Stimulated activated CD4-positive, alpha-beta T cell treated with anti-CD3 and anti-CD28 coated beads, Interleukin-4, amount 100 ng/mL, for 4 hours (primary cell): Measurements from ENCODE around the gene ADGRD1.

Source experiments
- DNase-seq, 2 experiments: peaks; one replicate each; pipeline ENCODE4 v3.0.0-alpha.2; 2020

ADGRD1 gene

GRCh38 chr12:131139363-131140068 lies 185.8 kb downstream of the ADGRD1 start:
- DNase-seq = no peak

- DNase-seq = no peak
Measured at GRCh38 chr12:131140069-131140435, 186.3 kb downstream of the ADGRD1 start.

- DNase-seq = no peak
Measured at GRCh38 chr12:131140697-131141096, 187.0 kb downstream of the ADGRD1 start.

DNA sequence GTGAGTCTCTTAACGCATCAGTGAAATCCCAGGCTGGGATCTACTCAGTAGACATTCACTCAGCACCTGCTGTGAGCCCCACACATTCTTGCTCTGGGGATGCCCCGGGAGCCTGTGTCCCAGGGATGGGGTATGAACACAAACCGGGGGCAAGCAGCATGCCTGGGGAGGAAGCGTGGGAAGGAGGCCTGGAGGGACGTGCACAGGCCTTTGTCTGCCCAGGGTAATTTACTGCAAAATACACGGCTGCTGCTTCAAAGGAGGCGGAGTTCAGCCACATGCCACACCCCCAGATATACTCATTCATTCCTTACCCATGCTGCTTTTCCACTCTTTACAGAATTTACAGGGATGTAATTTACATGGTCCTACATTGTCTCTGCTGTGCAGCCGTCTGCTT lies 187.8 kb downstream of the ADGRD1 start:
- no peak for DNase-seq

DNA sequence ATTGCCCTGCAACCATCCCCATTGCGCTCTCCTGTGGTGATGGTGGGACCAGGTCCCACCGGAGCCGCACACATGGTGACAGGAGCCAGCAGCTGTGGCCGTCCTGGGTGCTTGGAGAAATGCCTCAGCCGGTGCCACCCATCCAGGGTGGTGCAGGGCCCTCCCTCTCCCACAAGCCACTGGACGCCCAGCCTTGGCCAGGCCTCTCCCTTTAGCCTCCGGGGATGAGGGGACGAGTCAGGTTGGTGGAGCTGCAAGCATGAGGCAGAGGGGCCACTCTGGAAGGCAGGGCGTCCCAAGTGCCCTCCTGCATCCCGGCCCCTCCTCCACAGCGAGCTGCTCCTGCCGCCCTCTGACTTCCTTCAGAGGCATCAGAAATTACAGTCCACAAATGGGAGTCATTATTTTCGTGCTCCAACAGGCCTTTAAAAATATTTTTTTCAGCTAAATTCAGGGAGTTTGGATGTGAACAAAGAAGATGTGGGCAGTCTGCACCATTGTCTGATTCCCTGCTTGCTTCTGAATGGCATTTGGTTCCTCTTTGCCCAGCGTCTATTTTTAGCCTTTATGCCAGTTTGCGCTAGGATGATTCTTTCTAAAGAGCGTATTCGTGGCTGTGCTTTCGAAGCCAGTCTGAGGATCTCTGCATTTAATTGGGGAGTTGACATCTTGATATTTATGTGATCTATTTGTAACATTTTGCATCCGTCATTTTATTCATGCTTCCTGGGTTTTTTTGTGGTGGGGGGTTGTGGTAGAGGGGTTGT lies 189.4 kb downstream of the ADGRD1 start:
- no peak for DNase-seq

GRCh38 chr12:131146173-131146675 lies 192.5 kb downstream of the ADGRD1 start:
- no peak for DNase-seq

DNA sequence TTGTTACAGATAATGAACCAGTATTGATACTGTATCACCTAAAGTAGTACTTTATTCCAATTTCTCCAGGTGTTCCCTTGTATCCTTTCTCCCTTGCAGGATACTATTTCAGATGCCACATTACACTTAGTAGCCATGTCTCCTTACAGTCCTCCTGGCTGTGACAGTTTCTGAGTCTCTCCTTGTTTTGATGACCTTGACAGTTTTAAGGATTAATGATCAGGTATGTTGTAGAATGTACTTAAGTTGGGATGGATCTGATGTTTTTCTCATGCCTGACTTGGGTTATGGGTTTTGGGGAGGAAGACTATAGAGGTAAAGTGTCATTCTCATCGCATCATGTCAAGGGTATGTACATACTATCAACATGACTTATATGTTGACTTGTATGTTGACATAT lies 193.6 kb downstream of the ADGRD1 start:
- no peak for DNase-seq

DNA sequence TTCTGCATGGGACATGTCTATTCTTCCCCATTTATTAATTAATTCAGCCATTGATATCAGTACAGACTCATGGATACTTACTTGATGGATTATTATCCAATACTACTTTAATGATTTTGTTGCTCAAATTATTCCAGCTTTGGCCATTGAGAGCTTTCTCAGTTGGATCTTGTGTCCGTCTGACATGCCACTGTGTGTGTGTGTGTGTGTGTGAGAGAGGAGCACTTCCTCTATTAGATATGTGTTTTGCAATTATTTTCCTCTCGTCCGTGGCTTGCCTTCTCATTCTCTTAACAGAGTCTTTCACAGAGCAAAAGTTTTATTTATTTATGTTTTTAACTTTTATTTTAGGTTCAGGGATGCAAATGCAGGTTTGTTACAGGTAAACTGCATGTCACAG lies 194.2 kb downstream of the ADGRD1 start:
- DNase-seq = no peak

DNA sequence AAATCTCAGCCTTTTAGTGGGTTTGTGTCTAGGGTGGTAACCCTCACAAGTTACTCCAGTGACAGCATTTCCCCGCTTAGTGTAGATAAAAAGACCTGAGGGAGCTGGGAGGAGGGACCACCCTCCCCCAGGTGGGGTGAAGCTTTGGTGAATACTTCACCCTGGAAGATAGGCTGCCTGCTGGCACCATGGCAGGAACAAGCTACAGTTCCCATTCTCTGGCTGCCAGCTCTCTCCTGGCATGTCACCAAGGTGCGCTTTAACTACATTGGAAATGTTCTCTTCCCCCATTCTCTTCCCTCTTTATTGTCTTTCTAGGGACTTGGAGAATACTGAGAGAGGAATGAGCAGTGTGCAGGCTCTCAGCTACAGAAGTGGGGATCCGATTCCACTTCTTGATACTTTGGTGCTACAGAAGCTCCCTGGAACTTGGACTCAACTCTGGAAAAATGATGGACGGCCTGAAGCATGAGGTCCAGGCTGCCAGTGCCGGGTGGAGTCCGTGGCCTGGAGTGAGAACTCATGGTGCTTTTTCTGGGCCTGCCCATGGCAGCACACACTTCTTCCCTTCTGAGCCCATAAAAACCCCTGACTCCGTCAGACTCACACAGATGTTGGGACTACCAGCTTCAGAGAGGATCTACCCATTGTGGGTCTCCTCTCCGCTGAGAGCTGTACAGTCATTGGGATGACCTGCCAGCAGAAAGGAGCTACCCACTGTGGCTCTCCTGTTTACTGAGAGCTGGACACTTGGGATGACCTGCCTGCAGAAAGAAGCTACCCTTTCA lies 198.0 kb downstream of the ADGRD1 start:
- no peak for DNase-seq

- no peak for DNase-seq
Measured at GRCh38 chr12:131152587-131152986, 198.9 kb downstream of the ADGRD1 start.

- DNase-seq = no peak
Measured at GRCh38 chr12:131153016-131153415, 199.3 kb downstream of the ADGRD1 start.

DNA sequence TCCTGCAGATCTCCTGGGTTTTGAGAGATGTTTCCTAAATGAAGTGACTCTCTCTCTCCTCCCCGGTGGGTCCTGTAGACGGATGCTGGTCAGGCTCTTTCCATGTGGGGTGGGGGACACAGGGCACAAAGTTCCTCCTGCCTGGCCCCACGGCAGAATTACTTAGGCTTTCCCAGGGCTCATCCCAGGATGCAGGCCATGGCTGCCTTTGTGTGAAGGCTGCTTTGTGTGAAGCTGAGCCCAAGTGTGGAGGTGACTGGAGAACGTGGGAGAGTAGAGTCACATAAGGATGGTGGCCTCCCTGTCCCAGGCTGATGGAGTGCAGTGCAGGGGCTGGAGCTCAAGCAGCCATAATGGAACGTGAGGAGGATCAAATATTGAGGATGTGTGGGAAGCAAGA lies 200.2 kb downstream of the ADGRD1 start:
- DNase-seq = no peak

DNA sequence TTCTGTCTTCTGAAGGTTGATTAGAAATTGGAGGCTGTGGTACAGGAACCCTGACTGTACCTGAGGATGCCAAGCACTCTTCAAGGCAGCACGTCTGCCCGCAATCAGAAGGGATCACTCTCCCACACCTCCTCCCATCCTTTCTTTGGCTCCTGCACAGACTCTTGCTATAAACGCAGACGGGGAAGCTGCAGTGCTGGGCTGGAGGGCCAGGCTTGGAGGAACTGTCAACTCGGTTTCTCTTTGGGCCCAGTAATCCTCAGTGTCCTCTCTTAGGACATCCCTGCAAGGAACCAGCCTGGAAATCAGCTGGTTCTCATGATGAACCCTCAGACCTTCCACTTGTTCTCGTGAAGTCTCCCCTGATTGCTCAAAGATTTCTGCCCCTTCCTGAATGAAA lies 201.4 kb downstream of the ADGRD1 start:
- no peak for DNase-seq

DNA sequence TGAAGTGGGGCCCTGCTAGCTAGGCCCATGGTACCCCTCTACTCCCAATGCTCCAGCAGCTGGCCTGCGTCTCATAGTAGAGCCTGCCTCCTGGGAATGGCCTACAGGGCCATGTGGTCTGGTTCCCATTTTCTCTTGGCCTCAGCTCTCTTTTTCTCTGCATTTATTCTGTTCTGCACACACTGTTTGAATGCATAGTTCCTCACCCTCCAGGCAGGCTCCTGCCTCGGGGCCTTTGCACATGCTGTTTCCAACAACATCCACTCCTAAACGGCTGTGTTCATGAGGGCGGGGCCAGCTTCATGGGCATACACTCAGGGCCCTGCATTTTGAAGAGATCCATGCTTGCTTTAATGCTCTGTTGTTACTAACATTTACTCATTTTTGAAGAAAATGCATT lies 204.0 kb downstream of the ADGRD1 start:
- DNase-seq = no peak

DNA sequence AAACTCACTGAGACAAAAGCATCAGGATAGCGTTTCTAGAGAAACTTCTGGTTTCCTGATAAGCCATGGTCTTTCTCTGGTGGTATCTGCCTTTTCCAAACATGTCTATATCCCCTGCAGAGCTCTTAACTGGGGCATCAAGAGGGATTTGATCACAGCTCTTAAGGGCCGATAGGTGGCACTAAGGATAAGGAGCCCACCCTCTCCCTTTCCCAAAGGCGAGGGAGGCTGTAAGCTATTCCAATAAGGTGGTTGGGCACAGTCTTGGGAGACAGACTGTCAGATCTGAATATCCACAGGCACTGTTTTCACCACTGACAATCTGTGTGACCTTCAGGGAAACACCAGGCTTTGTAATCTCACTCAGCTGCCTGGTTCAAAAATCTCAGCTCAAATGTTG lies 206.0 kb downstream of the ADGRD1 start:
- DNase-seq = no peak

GRCh38 chr12:131162113-131162512 lies 208.4 kb downstream of the ADGRD1 start:
- no peak for DNase-seq

GRCh38 chr12:131163189-131163738 lies 209.6 kb downstream of the ADGRD1 start:
- DNase-seq = no peak

- DNase-seq = no peak
Measured at GRCh38 chr12:131164096-131164872, 210.6 kb downstream of the ADGRD1 start.

- DNase-seq = no peak
Measured at GRCh38 chr12:131166717-131167116, 213.0 kb downstream of the ADGRD1 start.

DNA sequence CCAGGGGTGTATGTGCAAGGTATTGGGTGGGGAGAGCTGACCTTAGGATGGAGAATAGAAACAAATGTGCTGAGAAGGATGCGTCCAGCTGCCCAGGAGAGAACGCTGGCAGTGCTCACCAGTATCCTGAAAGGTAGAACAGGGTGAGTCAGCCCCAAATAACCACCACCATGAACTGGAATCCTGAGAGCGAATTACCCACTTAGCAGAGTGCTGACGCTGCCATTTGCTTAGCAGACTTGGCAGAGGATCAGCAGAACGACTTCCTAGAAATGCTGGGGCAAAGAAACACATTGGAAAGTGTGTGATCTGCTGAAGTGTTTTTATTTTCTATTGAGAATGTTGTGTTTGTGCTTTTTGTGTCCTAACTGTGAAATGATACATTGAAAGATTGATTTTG lies 213.6 kb downstream of the ADGRD1 start:
- no peak for DNase-seq

GRCh38 chr12:131171029-131171428 lies 217.3 kb downstream of the ADGRD1 start:
- DNase-seq = no peak

- no peak for DNase-seq
Measured at GRCh38 chr12:131174901-131175300, 221.2 kb downstream of the ADGRD1 start.

GRCh38 chr12:131176266-131176665 lies 222.6 kb downstream of the ADGRD1 start:
- DNase-seq = no peak
